Stimulated activated CD4-positive, alpha-beta T cell treated with anti-CD3 and anti-CD28 coated beads, TNF-alpha, amount 100 ng/mL, for 1 hour (primary cell): Measurements from ENCODE around the gene GATAD2B.

ENCODE experiments used
- DNase-seq, 3 donors: peaks; one replicate each; pipeline ENCODE4 v3.0.0-alpha.2; 2020; ENCODE audit warnings: low read depth in 3 of 3, low spot score in 1 of 3

The GATAD2B gene

GRCh38 chr1:153799566-153800465 lies 123.0 kb downstream of the GATAD2B start:
- DNase-seq: no peak

- DNase-seq: no peak
Measured at GRCh38 chr1:153799016-153799415, 123.8 kb downstream of the GATAD2B start.

GRCh38 chr1:153798468-153798780 lies 124.3 kb downstream of the GATAD2B start:
- DNase-seq: no peak

GRCh38 chr1:153796786-153797659 lies 125.7 kb downstream of the GATAD2B start:
- DNase-seq: peak; percentile 59 to 71 (median 68)

GRCh38 chr1:153795934-153796785 lies 126.6 kb downstream of the GATAD2B start:
- no peak for DNase-seq

GRCh38 chr1:153795330-153795837 lies 127.4 kb downstream of the GATAD2B start:
- DNase-seq: no peak

- DNase-seq: no peak
Measured at GRCh38 chr1:153794624-153795329, 128.0 kb downstream of the GATAD2B start.

- DNase-seq: no peak
Measured at GRCh38 chr1:153793973-153794615, 128.7 kb downstream of the GATAD2B start.

GRCh38 chr1:153793261-153793972 lies 129.4 kb downstream of the GATAD2B start:
- DNase-seq: no peak

GRCh38 chr1:153792631-153793041 lies 130.1 kb downstream of the GATAD2B start:
- no peak for DNase-seq

GRCh38 chr1:153791648-153792253 lies 131.0 kb downstream of the GATAD2B start:
- DNase-seq: no peak

- DNase-seq: no peak
Measured at GRCh38 chr1:153790966-153791647, 131.7 kb downstream of the GATAD2B start.

GRCh38 chr1:153790313-153790965 lies 132.3 kb downstream of the GATAD2B start:
- no peak for DNase-seq

- DNase-seq: no peak
Measured at GRCh38 chr1:153789478-153790034, 133.2 kb downstream of the GATAD2B start.

GRCh38 chr1:153786038-153786790 lies 136.6 kb downstream of the GATAD2B start:
- DNase-seq: no peak
